ENCODE data around the gene SSTR5.

GRCh38 chr16:1097800-1098199 is 25.3 kb downstream of the SSTR5 start:
- TF ChIP-seq CTCF (IDR thresholded peaks at IDR 0.05) (no peak), ZFX (IDR thresholded peaks at IDR 0.05; ENCODE audit: borderline replicate concordance) (no peak)

Data from 22Rv1 (cell line).